DMS 273 (cell line): ENCODE data around the gene TFF1.
"Not testable (repeated sequence)": the region's sequence is repeated elsewhere in the genome, so short reads cannot be mapped to it uniquely, and the experiment has no call there.

Source experiments
- DNase-seq: peaks from one replicate; lab custom pipeline; 2025; ENCODE audit not compliant: unreplicated experiment; lab: John Stamatoyannopoulos, UW

TFF1 gene

DNA sequence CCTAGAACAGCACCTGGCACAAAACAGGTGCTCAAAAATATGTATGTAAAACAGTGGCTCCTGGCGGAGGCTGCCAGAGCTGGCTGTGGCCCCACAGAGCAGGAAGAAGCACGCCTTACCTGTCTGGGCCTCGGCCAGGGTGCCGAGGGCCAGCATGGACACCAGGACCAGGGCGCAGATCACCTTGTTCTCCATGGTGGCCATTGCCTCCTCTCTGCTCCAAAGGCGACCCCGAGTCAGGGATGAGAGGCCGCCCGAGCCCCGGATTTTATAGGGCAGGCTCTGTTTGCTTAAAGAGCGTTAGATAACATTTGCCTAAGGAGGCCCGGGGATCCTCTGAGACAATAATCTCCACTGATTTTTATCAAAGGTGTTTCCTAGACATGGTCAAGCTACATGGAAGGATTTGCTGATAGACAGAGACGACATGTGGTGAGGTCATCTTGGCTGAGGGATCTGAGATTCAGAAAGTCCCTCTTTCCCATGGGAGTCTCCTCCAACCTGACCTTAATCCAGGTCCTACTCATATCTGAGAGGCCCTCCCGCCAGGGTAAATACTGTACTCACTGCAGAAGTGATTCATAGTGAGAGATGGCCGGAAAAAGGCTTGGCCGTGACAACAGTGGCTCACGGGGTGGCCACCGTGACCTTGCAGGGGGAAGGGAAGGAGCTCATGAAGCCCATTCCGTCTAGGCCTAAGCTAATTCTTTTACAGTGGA, at the start of gene TFF1:
Gene TFF1, minus strand, starts transcription at position 244 of the 719 bp plus-strand sequence. Its CDS starts 40 bp downstream, at position 204.
- DNase-seq = no peak

- DNase-seq = no peak
Measured at GRCh38 chr21:42414928-42415769, 48.8 kb upstream of the TFF1 start.

DNA sequence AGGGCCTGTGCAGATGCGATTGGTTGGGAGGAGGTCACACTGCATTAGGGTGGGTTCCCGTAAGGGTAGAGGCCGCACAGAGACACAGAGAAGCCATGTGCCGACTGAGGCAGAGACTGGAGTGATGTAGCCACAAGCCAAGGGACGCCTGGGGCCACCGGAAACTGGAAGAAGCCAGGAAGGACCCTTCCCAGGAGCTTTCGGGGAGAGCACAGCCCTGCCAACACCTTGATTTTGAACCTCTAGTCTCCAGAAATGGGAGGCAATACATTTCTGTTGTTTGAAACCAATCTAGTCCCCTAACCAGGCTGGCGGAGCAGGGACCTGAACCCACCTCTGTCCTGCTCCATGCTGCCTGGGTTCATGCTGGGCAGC, 48.2 kb upstream of the TFF1 start:
- no peak for DNase-seq

DNA sequence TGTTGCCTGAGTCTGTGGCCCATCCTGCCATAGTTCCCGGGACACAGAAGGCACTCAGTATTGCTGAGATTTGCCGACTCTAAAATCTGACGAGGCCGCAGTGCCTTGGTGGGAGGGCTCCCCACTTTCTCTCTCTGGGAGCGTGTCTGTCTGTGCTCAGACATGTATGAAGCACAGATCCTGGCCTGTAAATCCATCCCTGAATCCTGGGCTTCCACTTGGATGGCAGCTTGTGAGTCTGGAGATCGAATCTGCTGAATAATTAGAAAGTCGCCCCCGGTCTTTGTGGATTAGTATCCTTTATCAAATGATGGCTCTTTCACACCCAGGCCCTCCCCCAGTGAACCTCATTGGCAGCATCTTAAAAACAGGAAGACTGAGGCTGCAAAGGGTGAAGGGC, 47.7 kb upstream of the TFF1 start:
- no peak for DNase-seq

- no peak for DNase-seq
Measured at GRCh38 chr21:42413500-42413899, 47.2 kb upstream of the TFF1 start.

DNA sequence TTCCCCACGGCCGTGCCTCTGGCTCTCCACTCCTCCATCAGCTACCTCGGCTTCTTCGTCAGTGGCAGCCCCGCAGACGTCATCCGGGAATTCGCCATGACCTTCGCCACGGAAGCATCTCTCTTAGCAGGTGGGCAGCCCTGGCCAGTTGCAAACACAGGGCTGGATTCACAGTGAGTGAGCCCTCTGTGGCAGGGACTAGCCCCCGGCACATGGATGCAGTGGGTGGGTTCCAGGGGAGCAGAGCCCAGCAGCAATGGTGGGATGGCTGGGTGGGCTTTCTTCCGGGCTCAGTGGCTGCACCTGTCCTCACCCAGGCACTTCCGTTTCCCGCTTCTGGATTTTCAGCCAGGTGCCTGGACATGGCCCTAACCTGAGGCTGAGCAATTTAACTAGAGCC, 46.8 kb upstream of the TFF1 start:
- DNase-seq = no peak

- DNase-seq = no peak
Measured at GRCh38 chr21:42412636-42412933, 46.2 kb upstream of the TFF1 start.

- no peak for DNase-seq
Measured at GRCh38 chr21:42411891-42412635, 45.7 kb upstream of the TFF1 start.

GRCh38 chr21:42411197-42411869, 45.0 kb upstream of the TFF1 start:
- DNase-seq = peak; percentile 41

DNA sequence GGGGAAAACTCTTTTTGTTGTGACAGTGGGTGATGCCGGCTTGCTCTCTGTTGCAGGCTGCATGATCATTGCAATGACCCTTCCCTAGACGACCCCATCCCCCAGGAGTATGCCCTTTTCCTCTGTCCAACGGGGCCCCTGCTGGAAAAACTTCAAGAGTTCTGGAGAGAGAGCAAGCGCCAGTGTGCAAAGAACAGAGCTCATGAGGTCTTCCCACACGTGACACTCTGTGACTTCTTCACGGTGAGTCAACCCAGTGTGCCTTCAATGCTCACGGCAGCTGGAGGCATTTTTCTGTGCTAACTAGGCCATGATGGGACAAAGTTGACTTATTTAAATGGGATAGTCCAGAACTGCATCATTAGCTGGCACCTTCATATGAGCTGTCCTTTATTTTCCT, 43.0 kb upstream of the TFF1 start:
- DNase-seq = no peak

DNA sequence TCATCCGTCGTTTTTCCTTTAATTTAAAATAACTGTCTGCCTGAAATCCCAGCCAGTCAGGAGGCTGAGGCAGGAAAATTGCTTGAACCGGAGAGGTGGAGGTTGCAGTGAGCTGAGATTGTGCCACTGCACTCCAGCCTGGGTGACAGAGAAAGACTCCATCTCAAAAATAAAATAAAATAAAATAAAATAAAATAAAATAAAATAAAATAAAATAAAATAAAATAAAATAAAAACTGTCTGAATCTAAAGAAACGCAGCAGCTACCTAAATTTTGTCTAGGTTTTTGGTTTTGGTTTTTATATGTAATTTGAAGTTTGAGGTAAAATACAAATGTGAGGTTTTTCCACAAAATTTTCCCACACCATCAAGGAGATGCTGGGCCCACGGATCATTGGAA, 42.4 kb upstream of the TFF1 start:
- not testable (repeated sequence) for DNase-seq

- no peak for DNase-seq
Measured at GRCh38 chr21:42407476-42407875, 41.1 kb upstream of the TFF1 start.

GRCh38 chr21:42406866-42407265, 40.5 kb upstream of the TFF1 start:
- DNase-seq = no peak

DNA sequence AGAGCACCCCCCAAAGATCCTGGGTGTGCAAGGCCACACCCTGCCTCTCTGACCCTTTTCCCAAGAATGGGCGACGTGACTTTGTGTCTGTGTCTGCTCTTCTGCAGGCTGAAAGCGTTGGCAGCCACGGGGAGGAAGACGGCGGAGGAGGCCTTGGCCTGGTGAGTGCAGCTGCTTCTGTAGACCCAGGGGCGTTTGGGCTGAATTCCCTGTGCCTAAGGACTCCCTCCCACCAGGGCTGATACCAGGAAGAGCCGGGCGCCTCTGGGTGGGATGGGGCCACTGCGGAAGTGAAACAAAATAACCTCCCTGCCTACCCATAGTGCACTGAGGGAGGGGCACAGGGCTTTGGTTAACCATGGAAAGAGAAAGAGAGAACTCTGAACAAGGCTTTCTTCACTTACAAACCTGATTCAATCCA, 39.9 kb upstream of the TFF1 start:
- DNase-seq = no peak

DNA sequence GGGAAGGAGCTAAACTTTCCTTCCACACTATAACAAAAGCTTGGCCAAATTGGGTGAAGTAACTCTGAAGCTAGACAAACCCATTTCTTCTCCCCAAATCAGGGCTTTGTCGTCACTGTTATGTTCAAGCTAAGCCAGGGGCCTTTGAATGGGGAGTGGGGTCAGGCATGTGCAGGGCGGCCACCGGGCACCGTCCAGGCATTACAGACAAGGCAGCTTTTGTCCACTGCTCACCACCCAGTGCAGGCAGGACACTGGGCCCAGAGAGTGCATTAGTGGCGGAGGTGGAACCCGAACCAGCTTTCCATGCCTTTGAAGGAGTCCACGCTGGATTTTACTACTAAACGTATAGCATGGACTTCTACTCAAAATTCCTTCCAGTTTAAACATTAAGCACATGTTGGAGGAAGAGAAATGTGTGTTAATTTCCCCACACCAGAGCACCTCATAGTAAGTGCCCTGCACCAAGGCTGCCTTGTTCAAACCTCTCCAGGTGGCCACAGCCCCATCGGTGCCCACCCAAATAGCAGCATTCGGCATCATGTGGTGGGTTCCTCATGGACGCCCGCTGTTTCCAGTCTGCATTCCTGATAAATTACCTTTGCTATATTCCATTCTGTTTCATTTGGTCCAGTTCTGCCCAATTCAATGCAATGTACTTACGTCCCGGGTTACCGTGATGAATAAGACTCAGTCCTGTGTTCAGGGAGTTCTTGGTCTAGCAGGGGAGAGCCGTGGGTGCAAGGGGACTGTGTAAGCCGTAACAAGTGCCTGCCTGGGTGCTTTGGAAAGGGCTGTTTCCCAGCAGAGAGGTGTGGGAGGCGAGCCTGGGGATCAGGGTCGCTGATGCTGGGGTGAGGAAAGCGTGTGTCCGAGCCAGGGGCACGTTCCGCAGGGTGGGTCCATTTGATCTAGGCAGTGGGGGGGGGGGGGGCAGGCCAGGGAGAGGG, 39.0 kb upstream of the TFF1 start:
- DNase-seq = no peak

DNA sequence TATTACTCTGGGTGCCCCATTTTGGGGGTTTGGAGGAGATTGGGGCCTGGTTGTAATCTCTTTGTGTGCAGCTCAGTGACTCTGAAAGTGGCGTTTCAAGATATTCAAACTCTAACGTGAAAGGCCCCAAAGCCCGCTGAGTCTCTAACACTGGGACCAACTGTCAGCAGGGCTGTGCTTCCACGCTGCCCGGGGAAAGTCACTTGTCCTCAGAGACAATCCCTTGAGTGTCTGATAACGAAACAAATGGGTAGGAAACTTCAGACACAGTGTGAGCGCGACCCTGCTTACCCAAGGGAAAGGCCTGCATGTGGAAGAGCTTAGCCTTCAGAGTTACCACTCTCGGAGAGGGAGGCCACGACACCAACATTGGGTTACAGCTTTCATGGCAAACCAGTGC, 38.2 kb upstream of the TFF1 start:
- no peak for DNase-seq

DNA sequence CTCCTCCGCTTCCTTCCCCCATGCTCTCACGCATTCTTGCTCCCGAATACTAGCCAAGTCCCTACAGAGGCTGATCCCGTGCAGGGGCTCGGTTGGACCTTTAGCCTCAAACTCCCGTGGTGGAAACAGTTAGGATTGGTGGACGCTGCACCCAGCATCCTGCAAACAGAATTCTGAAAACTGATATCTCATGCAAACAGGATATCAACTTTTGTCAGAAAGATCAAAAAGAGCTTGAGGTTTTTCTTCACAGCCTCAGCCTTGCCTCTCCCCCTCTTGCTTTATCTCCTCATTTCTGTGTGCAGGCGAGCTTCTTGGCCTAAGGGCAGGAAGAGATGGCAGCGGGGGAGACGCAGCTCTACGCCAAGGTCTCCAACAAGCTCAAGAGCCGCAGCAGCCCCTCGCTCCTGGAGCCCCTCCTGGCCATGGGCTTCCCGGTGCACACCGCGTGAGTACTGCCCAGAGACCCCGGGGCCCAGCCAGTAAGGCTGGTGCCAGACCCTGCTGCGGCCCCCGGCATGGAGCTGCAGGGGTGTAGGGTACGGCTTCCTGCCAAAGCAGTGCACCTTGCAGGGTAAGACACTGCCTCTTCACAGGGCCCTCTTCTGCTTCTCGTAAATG, 37.4 kb upstream of the TFF1 start, which contains the start of gene UBASH3A:
Gene UBASH3A, plus strand, starts transcription at position 292 of the 621 bp plus-strand sequence. Its CDS starts 44 bp downstream, at position 336.
- no peak for DNase-seq

- no peak for DNase-seq
Measured at GRCh38 chr21:42401820-42402251, 35.5 kb upstream of the TFF1 start.

DNA sequence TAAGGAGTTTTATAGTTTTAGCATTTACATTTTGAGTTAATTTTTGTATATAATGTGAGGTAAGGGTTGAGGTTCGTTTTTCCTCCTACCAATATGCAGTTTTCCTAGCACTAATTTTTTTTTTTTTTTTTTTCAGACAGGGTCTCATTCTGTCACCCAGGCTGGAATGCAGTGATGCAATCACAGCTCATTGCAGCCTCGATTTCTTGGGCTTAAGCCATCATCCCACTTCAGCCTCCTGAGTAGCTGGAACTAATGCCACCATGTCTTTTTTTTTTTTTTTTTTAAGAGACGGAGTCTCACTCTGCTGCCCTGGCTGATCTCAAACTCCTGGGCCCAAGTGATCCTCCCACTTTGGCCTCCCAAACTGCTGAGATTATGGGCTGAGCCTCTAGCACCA, 34.8 kb upstream of the TFF1 start:
- no peak for DNase-seq

DNA sequence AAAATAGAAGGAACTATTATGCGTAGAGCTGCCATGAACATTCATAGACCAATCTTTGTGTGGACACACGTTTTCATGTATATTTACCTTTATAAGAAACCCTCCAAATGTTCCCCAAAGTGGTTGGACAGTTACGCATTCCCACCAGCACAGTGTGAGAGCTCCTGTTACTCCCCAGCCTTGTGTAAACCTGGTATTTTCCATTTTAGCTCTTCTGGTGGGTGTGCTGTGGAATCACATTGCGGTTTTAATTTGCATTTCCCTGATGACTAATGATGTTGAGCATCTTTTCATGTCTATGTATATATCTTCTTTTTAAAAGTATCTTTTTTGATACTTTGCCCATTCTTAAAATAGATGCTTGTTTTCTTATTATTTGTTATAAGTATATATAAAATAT, 34.2 kb upstream of the TFF1 start:
- DNase-seq = no peak
